ENCODE data around the gene GNA12.

GRCh38 chr7:2823130-2823529, 21.0 kb downstream of the GNA12 start:
- TF ChIP-seq EZH2 (IDR thresholded peaks at IDR 0.05) (no peak), CTCF (IDR thresholded peaks at IDR 0.05) (no peak), EZH2phosphoT487 (IDR thresholded peaks at IDR 0.05) (no peak)

All from neural progenitor cell (in vitro differentiated cells).